Loucy (cell line): ENCODE results near the gene LHFPL6.

Source experiments
- H2AFZ ChIP-seq: fragments of 200-600 bp; sonication (generic); 2 replicates; pipeline ENCODE4 v1.6.0; 2016; ENCODE audit warnings: antibody characterized with exemption, mild to moderate bottlenecking, low read length, moderate library complexity
- H3F3A ChIP-seq: fragments of 200-600 bp; 2 replicates; pipeline ENCODE4 v1.6.0; 2016; ENCODE audit warnings: antibody characterized with exemption, low read depth, mild to moderate bottlenecking
- H3K27me3 ChIP-seq: fragments of 200-600 bp; sonication (generic); 2 replicates; pipeline ENCODE4 v1.6.1; 2014; ENCODE audit warnings: low read length, mild to moderate bottlenecking; ENCODE audit not compliant: insufficient read depth, poor library complexity, severe bottlenecking
- H3K36me3 ChIP-seq: fragments of 200-600 bp; sonication (generic); 2 replicates; pipeline ENCODE4 v1.6.1; 2016; ENCODE audit warnings: low read length; ENCODE audit not compliant: insufficient read depth
- H3K4me1 ChIP-seq: fragments of 200-600 bp; sonication (generic); 2 replicates; pipeline ENCODE4 v1.5.1; 2014; ENCODE audit warnings: low read length, mild to moderate bottlenecking; ENCODE audit not compliant: insufficient read depth, poor library complexity, severe bottlenecking
- H3K4me2 ChIP-seq: fragments of 200-600 bp; sonication (generic); 2 replicates; pipeline ENCODE4 v1.6.0; 2014; ENCODE audit warnings: antibody characterized with exemption, low read length, low read depth, mild to moderate bottlenecking; ENCODE audit not compliant: poor library complexity, severe bottlenecking
- H3K4me3 ChIP-seq: fragments of 200-600 bp; sonication (generic); 2 replicates; pipeline ENCODE4 v1.5.1; 2014; ENCODE audit warnings: low read length, mild to moderate bottlenecking, mixed read lengths; ENCODE audit not compliant: poor library complexity, severe bottlenecking
- H3K79me2 ChIP-seq: fragments of 200-600 bp; sonication (generic); 2 replicates; pipeline ENCODE4 v1.6.1; 2014; ENCODE audit warnings: low read length; ENCODE audit not compliant: insufficient read depth
- H3K9ac ChIP-seq: fragments of 200-600 bp; sonication (generic); 2 replicates; pipeline ENCODE4 v1.6.0; 2014; ENCODE audit warnings: mild to moderate bottlenecking, low read depth, low read length, moderate library complexity; ENCODE audit not compliant: poor library complexity, severe bottlenecking
- H3K9me2 ChIP-seq: fragments of 200-600 bp; sonication (generic); replicated peaks from 2 replicates; pipeline ENCODE4 v1.6.1; 2016; ENCODE audit warnings: low read depth, low read length, mixed read lengths
- H3K9me3 ChIP-seq: fragments of 200-600 bp; sonication (generic); 2 replicates; pipeline ENCODE4 v1.6.1; 2014; ENCODE audit warnings: mild to moderate bottlenecking, antibody characterized with exemption, low read length, low read depth; ENCODE audit not compliant: insufficient read depth
- H4K20me1 ChIP-seq: fragments of 200-600 bp; sonication (generic); 2 replicates; pipeline ENCODE4 v1.6.0; 2014; ENCODE audit warnings: antibody characterized with exemption, low read length, mild to moderate bottlenecking; ENCODE audit not compliant: insufficient read depth, poor library complexity, severe bottlenecking
- CTCF ChIP-seq: fragments of 200-600 bp; sonication (generic); conservative IDR thresholded peaks from 2 replicates; pipeline ENCODE4 v1.5.1; 2014; ENCODE audit warnings: mild to moderate bottlenecking, antibody characterized with exemption, low read length
- EZH2phosphoT487 ChIP-seq: fragments of 200-600 bp; IDR thresholded peaks from 2 replicates; pipeline ENCODE4 v1.6.1; 2018; ENCODE audit warnings: antibody characterized with exemption, mild to moderate bottlenecking, moderate library complexity, borderline replicate concordance

Gene LHFPL6

GRCh38 chr13:39637890-39638289 lies 34.9 kb upstream of the LHFPL6 start:
- Histone ChIP-seq H3K4me1 (no peaks in the 10 kb centered on the region), H3K79me2 (no peaks in the 10 kb centered on the region), H3K4me3 (no peak overlapping the region), H3K9me3 (no peaks in the 10 kb centered on the region), H4K20me1 (no peaks in the 10 kb centered on the region), H3K36me3 (no peaks in the 10 kb centered on the region), H3K9ac (no peak overlapping the region), H3K4me2 (no peak overlapping the region), H3K9me2 (no peaks in the 10 kb centered on the region), H3K27me3 (no peaks in the 10 kb centered on the region), H3F3A (no peaks in the 10 kb centered on the region), H2AFZ (no peak overlapping the region)
- TF ChIP-seq EZH2phosphoT487 (no peak), CTCF (no peak)

- Histone ChIP-seq H3K4me3 (no peak overlapping the region), H3K27me3 (no peaks in the 10 kb centered on the region), H3K36me3 (no peaks in the 10 kb centered on the region)
Observed at GRCh38 chr13:39635564-39635963, 32.6 kb upstream of the LHFPL6 start.

GRCh38 chr13:39632994-39633393 lies 30.0 kb upstream of the LHFPL6 start:
- H3K4me2 ChIP-seq: no peak overlapping the region
- no peak overlapping the region for H3K4me3 ChIP-seq
- H2AFZ ChIP-seq: no peak overlapping the region
- no peaks in the 10 kb centered on the region for H3K9me3 ChIP-seq
- H3K4me1 ChIP-seq: no peaks in the 10 kb centered on the region
- TF ChIP-seq CTCF (no peak), EZH2phosphoT487 (no peak)
- no peaks in the 10 kb centered on the region for H3K36me3 ChIP-seq
- H3K9me2 ChIP-seq: no peaks in the 10 kb centered on the region
- no peaks in the 10 kb centered on the region for H3K79me2 ChIP-seq
- H4K20me1 ChIP-seq: no peaks in the 10 kb centered on the region
- H3F3A ChIP-seq: no peaks in the 10 kb centered on the region
- H3K27me3 ChIP-seq: no peaks in the 10 kb centered on the region
- no peak overlapping the region for H3K9ac ChIP-seq

More at GRCh38 chr13:39635564-39635963, 32.6 kb upstream of the LHFPL6 start:
- H4K20me1 ChIP-seq: no peaks in the 10 kb centered on the region
- TF ChIP-seq CTCF (no peak), EZH2phosphoT487 (no peak)
- H3K4me1 ChIP-seq: no peaks in the 10 kb centered on the region
- no peaks in the 10 kb centered on the region for H3F3A ChIP-seq
- H3K4me2 ChIP-seq: no peak overlapping the region
- H3K79me2 ChIP-seq: no peaks in the 10 kb centered on the region
- no peak overlapping the region for H3K9ac ChIP-seq
- H2AFZ ChIP-seq: no peak overlapping the region
- no peaks in the 10 kb centered on the region for H3K9me3 ChIP-seq
- no peaks in the 10 kb centered on the region for H3K9me2 ChIP-seq
